SU-DHL-6 (cell line): ENCODE data around the gene GLI3.

Experiments
- CTCF ChIP-seq: fragments of 200-600 bp; sonication (generic); IDR thresholded peaks from one replicate; pipeline ENCODE4 v1.5.1; 2017; ENCODE audit warnings: antibody characterized with exemption, mild to moderate bottlenecking, low read length, moderate library complexity; ENCODE audit not compliant: insufficient read depth, poor library complexity, severe bottlenecking
- EZH2phosphoT487 ChIP-seq: fragments of 200-600 bp; sonication (generic), shearing (Covaris generic); conservative IDR thresholded peaks from 2 replicates; pipeline ENCODE4 v1.6.1; 2018; ENCODE audit warnings: mild to moderate bottlenecking, antibody characterized with exemption, low read length, moderate library complexity, mixed read lengths

DNA sequence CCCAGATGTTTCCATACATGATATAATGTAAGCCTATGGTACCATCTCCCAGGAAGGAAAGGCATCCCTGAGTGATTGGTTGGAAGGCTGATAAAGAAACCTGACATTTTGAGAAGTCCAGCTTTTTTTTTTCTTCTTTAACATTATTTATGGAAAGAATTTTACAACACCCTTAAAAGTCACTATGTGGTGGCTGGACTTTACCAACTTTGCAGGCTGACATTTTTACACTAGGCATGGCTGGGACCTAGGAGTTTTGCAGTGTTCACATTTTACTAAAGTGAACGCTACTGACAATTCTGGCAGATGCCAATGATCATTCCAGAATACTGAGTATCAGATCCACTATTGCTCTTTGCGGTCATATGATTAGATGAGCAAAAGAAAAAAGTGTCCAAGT lies 239.9 kb downstream of the GLI3 start:
- no peak for TF ChIP-seq CTCF
- TF ChIP-seq EZH2phosphoT487 = no peak
